C4-2B (cell line): ENCODE results near the gene ATP9A.
"Not testable (repeated sequence)": the region's sequence is repeated elsewhere in the genome, so short reads cannot be mapped to it uniquely, and the experiment has no call there.

ENCODE experiments used
- CTCF ChIP-seq: fragments of 450-650 bp; conservative IDR thresholded peaks from 2 replicates; pipeline ENCODE4 v1.5.1; 2017; ENCODE audit warnings: mild to moderate bottlenecking
- ZFX ChIP-seq: fragments of 450-650 bp; IDR thresholded peaks from 2 replicates; pipeline ENCODE4 v1.6.1; 2017

GRCh38 chr20:51753220-51753619 is 15.0 kb downstream of the ATP9A start:
- not testable (repeated sequence) for TF ChIP-seq CTCF, ZFX
